ENCODE measurements around the gene FLNA.

The FLNA gene

GRCh38 chrX:154327038-154327820, 47.2 kb downstream of the FLNA start:
- no peak for DNase-seq (ENCODE audit: low read depth)
- H3K4me3 ChIP-seq (ENCODE audit: low read depth, low read length) = no peak overlapping the region
- no peak for TF ChIP-seq MAX (IDR thresholded peaks at IDR 0.05; ENCODE audit: low read depth, low read length)
- TF ChIP-seq POLR2A (IDR thresholded peaks at IDR 0.05; ENCODE audit: extremely low read depth, insufficient read length) = no peak
- no peak for TF ChIP-seq MYC (IDR thresholded peaks at IDR 0.05; ENCODE audit: low read depth, low read length)
- no peak for TF ChIP-seq CTCF (IDR thresholded peaks at IDR 0.05; ENCODE audit: low read depth, low read length)

- TF ChIP-seq MYC (IDR thresholded peaks at IDR 0.05; ENCODE audit: low read depth, low read length) (no peak), MAX (IDR thresholded peaks at IDR 0.05; ENCODE audit: low read depth, low read length) (no peak), CTCF (IDR thresholded peaks at IDR 0.05; ENCODE audit: low read depth, low read length) (no peak), POLR2A (IDR thresholded peaks at IDR 0.05; ENCODE audit: extremely low read depth, insufficient read length) (no peak)
- no peak for DNase-seq (ENCODE audit: low read depth)
- no peak overlapping the region for H3K4me3 ChIP-seq (ENCODE audit: low read depth, low read length)
Measured at GRCh38 chrX:154325541-154325940, 48.9 kb downstream of the FLNA start.

- no peak for DNase-seq (ENCODE audit: low read depth)
- H3K4me3 ChIP-seq (ENCODE audit: low read depth, low read length) = no peak overlapping the region
- no peak for TF ChIP-seq POLR2A (IDR thresholded peaks at IDR 0.05; ENCODE audit: extremely low read depth, insufficient read length)
- TF ChIP-seq CTCF (IDR thresholded peaks at IDR 0.05; ENCODE audit: low read depth, low read length) = no peak
- no peak for TF ChIP-seq MAX (IDR thresholded peaks at IDR 0.05; ENCODE audit: low read depth, low read length)
- TF ChIP-seq MYC (IDR thresholded peaks at IDR 0.05; ENCODE audit: low read depth, low read length) = no peak
Measured at GRCh38 chrX:154323537-154323936, 50.9 kb downstream of the FLNA start.

GRCh38 chrX:154322890-154323289, 51.5 kb downstream of the FLNA start:
- DNase-seq (ENCODE audit: low read depth) = no peak
- no peak for TF ChIP-seq MYC (IDR thresholded peaks at IDR 0.05; ENCODE audit: low read depth, low read length)
- no peak for TF ChIP-seq CTCF (IDR thresholded peaks at IDR 0.05; ENCODE audit: low read depth, low read length)
- no peak for TF ChIP-seq MAX (IDR thresholded peaks at IDR 0.05; ENCODE audit: low read depth, low read length)
- TF ChIP-seq POLR2A (IDR thresholded peaks at IDR 0.05; ENCODE audit: extremely low read depth, insufficient read length) = no peak
- H3K4me3 ChIP-seq (ENCODE audit: low read depth, low read length) = no peak overlapping the region

- no peak for DNase-seq (ENCODE audit: low read depth)
- no peak overlapping the region for H3K4me3 ChIP-seq (ENCODE audit: low read depth, low read length)
- no peak for TF ChIP-seq MAX (IDR thresholded peaks at IDR 0.05; ENCODE audit: low read depth, low read length)
- TF ChIP-seq CTCF (IDR thresholded peaks at IDR 0.05; ENCODE audit: low read depth, low read length) = no peak
Measured at GRCh38 chrX:154321594-154321993, 52.8 kb downstream of the FLNA start.
